ENCODE data around the gene LRRC4C.

Gene LRRC4C

DNA sequence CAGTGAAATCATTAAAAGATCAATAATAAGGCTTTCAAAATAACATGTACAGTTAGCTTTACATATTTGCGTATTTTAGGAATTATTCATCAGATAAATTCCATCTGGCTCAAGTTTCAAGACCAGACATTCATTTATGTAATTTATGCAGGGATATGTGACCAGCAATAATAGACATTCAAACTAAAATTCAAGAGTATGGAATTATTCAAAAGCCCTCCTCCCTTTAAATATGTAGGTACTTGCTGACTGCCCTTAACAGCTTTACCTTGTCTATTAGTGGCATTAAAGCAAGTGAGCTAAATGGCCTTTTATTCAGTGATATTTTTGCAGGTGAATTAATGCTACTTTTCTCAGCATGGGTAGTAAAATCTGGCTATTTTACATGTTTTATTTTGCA lies 126.1 kb downstream of the LRRC4C start:
- no peak for DNase-seq (ENCODE audit: extremely low read depth in 1 of 2, low read depth in 1 of 2)

DNA sequence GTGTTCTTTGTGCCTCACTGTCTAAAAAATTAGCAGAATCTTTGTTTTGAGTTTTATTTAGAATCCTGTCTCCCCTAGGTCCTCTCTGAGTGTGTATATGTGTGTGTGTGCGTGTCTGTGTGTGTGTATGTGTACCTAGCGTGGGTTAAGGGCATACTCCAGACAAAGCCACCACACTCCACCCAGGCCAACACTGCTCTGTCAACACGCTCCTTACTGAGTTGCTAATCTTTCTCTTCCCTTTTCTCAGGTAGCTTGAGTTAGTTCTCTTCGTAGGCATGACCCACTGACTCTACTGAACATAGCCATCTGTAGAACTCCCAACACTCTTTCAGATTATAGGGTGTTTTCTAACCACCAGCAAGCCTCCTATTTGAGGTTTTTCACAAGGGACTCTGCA lies 131.1 kb downstream of the LRRC4C start:
- DNase-seq (ENCODE audit: extremely low read depth in 1 of 2, low read depth in 1 of 2) = no peak

DNA sequence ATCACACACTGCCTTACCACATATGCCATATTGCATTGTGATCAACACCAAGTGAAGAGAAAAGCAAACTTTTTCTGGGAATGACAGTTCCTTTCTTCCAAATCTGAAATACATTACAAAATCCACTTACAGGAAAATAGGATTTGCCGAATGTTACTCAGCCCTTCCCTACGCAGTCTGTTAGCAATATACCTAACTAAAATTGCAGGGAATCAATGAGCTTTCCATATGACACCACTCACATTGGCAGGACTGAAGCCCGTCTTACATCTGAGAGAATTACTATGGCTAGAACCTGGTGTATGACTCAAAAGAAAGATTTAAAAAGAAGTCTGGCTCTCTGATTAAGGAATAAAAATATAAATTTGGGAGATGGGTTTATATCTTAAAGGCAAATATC lies 136.0 kb downstream of the LRRC4C start:
- DNase-seq (ENCODE audit: extremely low read depth in 1 of 2, low read depth in 1 of 2) = no peak

DNA sequence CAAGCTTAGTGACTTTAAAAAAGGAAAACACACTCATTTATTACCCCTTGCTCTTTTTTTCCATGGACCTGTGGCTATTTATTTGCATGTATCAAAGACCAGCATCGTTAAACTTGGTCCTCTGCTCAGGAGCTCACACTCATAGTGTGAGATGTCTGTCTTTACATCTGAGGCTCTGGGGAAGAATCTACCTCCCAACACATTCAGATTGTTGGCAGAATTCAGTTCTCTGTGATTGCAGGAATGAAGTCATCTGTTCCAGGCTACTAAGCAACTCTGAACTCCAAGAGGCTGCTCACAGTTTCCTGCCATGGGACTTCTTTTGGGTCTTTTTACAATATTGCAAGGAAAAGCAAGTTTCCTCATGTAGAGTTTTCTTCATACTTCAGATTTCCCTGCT lies 138.8 kb downstream of the LRRC4C start:
- no peak for DNase-seq (ENCODE audit: extremely low read depth in 1 of 2, low read depth in 1 of 2)

DNA sequence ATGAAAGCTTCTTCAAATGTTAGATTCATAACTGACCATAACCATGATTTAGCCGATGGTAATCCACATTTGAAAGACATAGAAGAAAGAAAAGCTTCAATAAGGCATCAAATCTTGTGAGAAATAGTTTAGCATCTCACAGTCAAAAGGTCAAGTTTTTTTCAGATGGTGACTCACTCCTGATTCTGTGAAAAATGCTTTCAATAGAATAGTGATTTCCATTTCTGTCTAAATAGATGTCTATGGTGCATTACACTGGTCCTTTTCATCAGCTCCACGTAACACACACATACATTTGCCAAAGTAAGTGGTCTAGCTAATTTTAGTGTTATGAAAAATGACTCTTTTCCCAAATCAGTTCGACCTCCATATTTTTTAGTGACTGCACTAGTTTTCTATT lies 139.2 kb downstream of the LRRC4C start:
- DNase-seq (ENCODE audit: extremely low read depth in 1 of 2, low read depth in 1 of 2) = no peak

DNA sequence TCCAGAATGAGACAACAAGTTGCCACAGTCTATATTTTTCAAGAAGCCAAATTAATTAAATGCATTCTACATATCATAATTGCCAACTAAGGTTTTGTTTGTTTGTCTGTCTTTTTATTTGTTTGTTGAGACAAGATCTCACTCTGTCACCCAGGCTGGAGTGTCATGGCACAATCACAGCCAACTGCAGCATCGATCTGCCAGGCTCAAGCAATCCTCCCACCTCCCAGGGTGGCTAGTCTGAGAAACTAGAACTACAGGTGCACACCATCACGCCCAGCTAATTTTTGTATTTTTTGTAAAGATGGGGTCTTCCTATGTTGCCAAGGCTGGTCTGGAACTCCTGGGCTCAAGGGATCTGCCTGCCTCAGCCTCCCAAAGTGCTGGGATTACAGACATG lies 140.0 kb downstream of the LRRC4C start:
- DNase-seq (ENCODE audit: extremely low read depth in 1 of 2, low read depth in 1 of 2) = no peak

DNA sequence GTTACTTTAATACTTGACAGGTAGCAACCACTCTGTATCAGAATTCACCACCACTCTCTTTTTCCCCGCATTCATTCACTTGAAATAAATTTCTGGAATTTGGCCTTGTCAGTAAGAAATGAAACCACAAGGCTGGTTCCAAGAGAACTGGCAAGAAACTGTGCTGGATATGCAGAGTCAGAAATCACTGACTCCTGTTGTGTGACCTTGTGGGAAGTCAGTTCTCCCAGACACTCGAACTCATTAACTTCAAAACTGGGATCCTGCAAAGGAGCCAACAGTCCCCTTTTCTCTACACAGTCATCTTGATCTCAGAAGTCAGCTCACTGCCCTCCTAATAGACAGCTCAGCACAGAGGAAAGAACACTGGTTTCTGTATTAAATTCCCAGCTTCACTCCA lies 142.7 kb downstream of the LRRC4C start:
- DNase-seq (ENCODE audit: extremely low read depth in 1 of 2, low read depth in 1 of 2) = no peak

DNA sequence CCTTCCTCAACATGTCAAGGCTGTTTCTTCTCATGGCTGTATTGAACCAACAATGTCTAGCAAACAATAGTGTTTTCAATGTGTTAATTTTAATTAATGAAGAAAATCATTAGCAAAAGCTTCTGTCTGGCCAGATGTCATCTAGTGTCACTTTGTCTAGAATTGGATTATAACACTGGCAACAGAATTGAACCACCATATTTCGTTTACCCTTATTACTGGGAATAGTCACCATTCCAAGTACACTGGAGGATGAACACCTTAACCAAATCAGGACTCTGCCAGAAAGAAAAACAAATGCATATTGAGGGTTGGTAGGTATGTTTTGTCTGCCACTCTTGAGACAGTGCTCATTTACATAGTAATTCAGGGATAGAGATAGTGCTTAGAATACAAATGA lies 146.2 kb downstream of the LRRC4C start:
- no peak for DNase-seq (ENCODE audit: extremely low read depth in 1 of 2, low read depth in 1 of 2)

DNA sequence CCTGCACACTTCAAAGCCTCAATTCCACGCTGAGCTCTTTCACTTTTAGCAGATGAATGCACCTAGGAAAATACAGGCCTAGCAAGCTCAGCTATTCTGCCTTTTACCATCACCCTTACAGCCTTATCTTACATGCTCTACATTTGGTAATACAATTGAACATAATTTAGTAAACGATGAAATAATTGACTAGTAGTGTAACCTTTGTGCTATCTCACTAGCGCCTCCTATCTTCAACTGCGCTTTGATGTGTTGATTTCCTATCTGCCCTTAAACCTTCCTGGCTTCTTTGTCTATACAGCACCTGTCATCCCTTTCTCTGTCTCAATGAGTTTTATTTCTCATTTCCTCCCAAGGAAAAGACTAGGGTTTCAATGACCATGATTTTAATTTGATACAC lies 149.7 kb downstream of the LRRC4C start:
- no peak for DNase-seq (ENCODE audit: extremely low read depth in 1 of 2, low read depth in 1 of 2)

DNA sequence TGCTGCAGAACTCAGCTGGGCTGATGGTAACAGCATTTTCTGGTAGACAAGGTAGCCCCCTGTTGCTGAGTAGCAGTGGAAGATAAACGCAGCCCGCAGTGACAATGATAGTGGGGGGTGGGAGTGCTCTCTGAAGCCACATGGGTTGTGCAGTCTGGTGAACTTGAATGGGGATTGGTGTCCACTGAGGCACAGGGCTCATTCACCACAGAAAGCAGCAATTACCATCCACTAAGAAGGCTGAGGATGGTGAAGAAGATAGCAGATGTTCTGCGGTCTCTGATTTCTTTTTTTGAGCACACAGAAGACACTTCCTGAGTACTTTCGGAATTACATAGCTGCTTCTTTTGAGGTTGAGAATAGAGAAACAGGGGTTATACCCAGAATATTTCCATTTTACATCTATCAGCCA lies 150.3 kb downstream of the LRRC4C start:
- no peak for DNase-seq (ENCODE audit: extremely low read depth in 1 of 2, low read depth in 1 of 2)

DNA sequence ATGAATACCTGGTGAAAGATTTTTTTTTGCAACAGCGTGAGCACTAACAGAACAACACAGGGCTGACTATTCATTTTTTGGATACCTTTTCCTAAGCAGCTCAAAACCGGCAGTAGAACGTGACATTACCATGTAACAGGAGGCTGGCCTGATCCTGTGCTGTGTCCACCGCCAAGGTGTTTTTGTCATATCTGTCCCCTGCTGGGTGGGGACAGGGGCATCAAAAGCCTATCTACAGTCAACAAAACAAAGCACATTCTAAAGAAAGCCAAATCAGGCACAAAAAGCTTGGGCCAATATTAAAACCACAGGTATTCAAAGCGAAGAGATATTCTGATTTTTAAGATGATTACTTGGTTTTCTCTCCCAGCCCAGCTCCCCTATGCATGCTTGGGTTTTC lies 151.2 kb downstream of the LRRC4C start:
- DNase-seq (ENCODE audit: extremely low read depth in 1 of 2, low read depth in 1 of 2) = no peak

DNA sequence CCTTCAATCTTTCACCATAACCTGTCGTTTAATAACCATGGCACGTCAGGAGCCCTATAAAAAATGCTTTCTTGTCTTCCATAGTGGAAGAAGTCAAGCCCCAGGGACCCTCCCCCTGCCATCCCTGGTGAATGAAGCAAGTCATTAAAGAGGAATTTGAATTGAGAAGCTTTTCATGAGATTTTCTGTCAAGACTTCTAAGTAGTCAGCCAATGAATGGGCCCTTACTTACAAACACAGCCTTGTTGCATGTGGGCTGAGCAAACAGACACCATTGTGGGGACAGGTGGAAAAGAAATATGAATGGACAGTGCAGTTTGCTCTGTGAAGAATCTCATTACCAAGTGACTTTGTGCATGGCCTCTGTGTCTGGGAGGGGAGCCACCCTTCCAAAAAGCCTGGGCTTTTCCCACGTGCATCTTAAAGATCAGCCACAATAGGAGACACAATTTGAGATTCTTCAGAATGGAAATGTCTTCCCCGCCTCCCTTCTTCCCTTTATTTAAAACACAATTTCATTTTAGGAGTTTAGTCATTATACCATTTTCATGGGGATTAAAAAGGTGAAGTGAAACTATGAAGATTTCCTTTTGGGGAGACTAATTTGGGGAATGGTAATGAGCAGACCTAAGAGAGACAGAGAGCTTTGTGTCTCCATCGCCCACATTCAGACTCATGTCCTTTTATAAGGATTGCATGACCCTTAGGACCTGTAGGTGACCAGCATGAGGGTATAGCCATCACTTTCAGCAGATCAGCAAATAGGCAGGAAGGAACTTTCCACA lies 152.0 kb downstream of the LRRC4C start:
- no peak for DNase-seq (ENCODE audit: extremely low read depth in 1 of 2, low read depth in 1 of 2)

DNA sequence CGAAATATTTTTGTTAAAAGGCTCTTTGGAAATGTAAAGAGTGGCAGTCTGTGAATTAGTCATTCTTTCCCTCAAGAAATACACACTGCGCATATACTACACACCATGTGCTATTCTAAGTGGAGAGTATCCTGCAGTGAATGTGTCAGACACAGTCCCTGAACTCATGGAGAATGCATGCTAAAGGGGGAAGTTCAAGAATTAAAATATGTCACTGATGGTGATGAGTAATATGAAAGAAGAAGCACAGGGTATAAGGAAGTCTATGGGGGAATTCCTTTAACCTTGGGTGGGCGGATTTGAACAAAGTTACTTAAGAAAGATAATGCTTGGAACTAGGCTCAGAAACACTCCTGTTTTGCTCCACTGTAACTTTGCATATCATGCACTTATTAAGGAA lies 153.0 kb downstream of the LRRC4C start:
- DNase-seq (ENCODE audit: extremely low read depth in 1 of 2, low read depth in 1 of 2) = no peak

DNA sequence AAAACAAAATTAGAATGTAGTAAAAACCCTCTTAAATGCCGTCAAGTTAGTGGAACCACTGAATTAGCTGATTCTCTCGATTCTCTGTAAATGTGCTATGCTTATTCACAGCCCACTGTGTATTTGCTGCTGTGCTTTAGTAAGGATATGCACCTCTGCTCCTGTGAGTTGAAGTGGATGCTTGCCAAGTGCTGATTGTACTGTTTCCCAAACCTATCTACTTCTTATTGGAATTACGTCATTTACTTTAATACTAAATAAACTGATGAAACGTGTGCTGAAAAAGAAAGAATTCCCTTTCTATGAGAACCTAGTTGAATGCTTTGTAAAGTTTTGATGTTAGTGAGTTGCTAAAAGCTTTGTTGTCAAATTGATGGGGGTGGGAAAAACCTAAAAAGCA lies 158.4 kb downstream of the LRRC4C start:
- no peak for DNase-seq (ENCODE audit: extremely low read depth in 1 of 2, low read depth in 1 of 2)

DNA sequence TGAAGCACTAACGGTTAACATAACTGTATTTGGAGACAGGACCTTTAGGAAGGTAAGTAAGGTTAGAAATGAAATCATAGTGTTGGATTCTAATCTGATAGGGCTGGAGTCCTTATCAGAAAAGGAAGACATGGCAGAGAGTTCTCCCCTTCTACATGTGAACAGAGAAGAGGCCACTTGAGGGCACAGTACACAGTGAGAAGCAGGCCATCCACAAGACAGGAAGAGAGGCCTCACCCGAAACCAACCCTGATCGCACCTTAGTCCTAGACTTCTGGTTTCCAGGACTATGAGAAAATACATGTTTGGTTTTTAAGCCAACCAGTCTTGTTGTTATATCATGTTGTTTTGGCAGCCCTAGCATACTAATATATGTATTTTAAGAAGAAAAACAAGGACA lies 170.0 kb downstream of the LRRC4C start:
- no peak for DNase-seq (ENCODE audit: extremely low read depth in 1 of 2, low read depth in 1 of 2)

DNA sequence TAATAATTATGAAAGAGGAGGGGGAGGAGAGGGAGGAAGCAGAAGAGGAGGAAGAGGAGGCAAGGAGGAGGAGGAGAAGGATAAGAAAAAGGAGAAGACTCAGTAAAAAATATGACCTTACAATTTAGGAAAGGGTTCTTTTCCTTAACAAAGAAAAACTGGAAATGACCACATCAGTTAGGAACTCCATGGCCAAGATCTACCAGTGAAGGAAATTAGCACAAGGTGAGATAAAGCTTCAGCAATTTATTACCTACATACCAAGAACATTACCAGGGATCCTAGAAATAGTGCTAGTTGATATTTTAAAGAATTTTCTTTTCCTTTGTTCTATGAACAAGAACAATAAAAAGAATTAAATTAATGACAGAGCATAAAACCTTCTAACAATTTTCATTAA lies 172.7 kb downstream of the LRRC4C start:
- DNase-seq (ENCODE audit: extremely low read depth in 1 of 2, low read depth in 1 of 2) = no peak

DNA sequence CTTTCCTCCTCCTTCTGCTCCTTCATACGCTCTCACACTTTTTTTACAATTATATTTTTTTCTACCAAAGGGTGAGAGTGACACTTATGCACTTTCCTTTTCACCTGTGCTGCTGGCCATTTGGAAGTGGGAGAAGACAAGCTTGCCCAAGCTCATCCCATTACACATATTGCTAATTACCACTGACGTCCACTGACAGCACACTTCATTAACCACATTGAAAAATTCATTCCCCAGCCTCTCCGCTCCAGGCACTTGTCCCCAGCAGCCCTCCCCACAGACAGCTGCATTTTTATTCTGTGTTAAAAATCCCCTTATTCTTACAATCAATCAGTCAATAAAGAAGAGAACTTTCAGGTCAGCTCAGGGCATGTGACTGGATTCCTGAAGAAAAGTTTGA lies 175.1 kb downstream of the LRRC4C start:
- no peak for DNase-seq (ENCODE audit: extremely low read depth in 1 of 2, low read depth in 1 of 2)

DNA sequence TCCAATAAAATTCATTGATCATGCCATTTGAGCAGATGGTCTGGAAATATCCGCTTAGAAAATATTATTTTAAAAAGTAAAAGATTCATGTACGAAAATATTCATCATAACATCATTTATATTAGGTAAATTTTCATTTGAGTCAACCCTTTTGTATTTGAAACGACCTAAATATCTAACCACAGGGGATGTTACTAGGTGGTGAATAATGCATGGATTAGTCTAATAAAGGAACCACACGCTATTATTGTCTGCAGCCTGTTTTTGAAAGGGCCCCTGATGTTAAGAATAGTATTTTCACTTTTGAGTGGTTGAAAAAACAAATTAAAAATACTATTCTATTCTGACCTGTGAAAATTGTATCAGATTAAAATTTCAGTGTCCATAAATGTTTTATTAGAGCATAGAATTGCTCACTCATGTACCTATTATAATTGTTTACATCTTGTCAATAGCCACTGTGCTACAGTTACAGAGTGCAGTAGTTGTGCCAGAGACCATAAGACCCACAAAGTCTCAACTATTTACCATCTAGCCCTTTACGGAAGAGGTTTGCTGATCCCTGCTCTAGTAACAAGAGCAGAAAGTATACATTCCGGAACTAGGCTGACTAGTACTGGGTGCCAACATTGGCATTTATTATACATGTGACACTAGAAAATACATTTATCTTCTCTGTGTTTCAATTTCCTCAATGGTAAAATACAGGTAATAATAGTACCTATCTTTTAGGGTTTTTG lies 176.1 kb downstream of the LRRC4C start:
- DNase-seq (ENCODE audit: extremely low read depth in 1 of 2, low read depth in 1 of 2) = no peak

DNA sequence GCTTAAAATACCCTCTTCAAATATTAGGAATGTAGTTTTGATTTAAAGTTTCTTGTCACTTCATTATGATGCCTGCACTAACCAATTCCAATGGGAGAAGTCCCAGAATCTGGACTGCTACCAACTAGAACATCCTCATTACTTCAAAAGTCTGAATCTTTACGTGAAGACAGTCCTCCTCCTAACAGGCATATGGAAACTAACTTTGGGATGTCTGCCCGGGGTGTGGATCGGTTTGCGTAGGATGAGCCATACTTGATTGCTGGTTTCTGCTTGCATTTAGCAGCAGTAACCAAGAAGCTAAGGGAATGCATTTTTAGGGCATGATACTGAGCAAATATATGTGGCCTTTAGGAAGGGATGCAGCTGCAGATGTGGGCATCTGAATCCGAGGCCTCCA lies 177.1 kb downstream of the LRRC4C start:
- no peak for DNase-seq (ENCODE audit: extremely low read depth in 1 of 2, low read depth in 1 of 2)

DNA sequence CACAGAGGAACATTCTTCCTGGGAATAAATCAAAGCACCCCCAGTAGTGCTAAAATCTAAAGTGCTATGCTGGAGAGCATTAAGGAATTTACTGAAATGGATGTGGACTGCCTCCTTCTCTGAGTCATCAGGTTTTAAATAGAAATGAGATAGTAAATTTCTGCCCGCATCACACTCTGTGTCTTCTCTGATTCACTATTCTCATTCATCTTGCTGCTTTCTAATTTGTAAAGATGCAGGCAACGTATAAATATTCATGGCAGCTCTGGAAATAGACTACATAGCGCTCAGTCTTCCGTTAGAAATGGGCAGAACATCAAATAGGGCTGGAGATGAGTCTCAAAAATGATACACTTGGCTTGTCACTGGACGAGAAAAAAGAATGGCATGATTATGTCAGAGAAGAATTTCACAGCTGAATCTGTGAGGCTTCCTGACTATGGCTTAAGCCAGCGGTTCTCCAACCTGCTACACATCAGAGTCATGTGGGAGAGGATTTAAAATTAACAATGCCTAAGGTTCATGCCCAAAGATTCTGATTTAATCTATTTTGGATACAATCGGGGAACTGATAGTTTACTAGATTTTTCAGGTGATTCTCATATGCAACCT lies 178.2 kb downstream of the LRRC4C start:
- DNase-seq (ENCODE audit: extremely low read depth in 1 of 2, low read depth in 1 of 2) = no peak

DNA sequence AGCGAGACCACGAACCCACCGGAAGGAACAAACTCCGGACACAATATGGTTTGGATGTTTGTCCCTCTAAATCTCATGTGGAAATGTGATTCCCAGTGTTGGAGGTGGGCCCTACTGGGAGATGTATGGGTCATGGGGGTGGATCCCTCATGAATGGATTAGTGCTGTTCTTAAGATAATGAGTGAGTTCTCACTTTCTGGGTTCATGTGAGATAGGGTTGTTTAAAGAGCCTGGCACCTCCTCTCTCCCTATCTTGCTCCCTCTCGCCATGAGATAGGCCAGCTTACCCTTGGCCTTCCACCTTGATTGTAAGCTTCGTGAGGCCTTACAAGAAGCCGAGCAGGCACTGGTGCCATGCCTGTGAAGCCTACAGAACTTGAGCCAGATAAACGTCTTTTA lies 184.6 kb downstream of the LRRC4C start:
- no peak for DNase-seq (ENCODE audit: extremely low read depth in 1 of 2, low read depth in 1 of 2)

DNA sequence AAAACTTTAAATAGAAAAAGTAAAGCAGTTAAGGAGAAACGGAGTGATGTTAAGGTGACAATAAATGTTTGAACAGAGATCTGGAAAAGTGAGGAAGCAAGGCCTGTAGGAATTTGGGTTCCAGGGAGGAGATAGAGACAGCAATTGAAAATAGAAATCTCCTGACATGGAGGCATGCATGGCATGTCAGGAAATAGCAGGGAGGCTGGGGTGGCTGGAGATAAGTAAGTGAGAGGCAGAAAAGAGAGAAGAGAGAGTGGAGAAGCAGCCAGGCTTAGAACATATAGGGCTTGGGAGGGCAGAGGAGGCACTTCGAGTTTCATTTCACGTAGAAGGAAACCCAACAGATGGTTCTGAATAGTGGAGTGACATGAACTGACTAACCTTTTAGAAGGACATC lies 185.5 kb downstream of the LRRC4C start:
- DNase-seq (ENCODE audit: extremely low read depth in 1 of 2, low read depth in 1 of 2) = no peak

Data from stimulated activated CD8-positive, alpha-beta memory T cell treated with anti-CD3 and anti-CD28 coated beads, Interleukin-7, amount 100 ng/mL, for 48 hours (primary cell).